ENCODE data around the gene TMEM164.

GRCh38 chrX:110086916-110087484, 84.1 kb downstream of the TMEM164 start:
- TF ChIP-seq HDGF (IDR thresholded peaks at IDR 0.05; ENCODE audit: borderline replicate concordance), result no peak
- TF ChIP-seq ELF4 (IDR thresholded peaks at IDR 0.05), result no peak
- no peak for TF ChIP-seq BHLHE40 (IDR thresholded peaks at IDR 0.05; ENCODE audit: borderline replicate concordance)
- TF ChIP-seq NFRKB (IDR thresholded peaks at IDR 0.05), result no peak
- TF ChIP-seq SP1 (IDR thresholded peaks at IDR 0.05), result no peak
- TF ChIP-seq ARNT (IDR thresholded peaks at IDR 0.05), result no peak
- TF ChIP-seq ZNF384 (IDR thresholded peaks at IDR 0.05), result no peak
- TF ChIP-seq SUZ12 (IDR thresholded peaks at IDR 0.05), result no peak
- TF ChIP-seq FOXA1 (IDR thresholded peaks at IDR 0.05), result no peak
- no peak for TF ChIP-seq FOXK2 (IDR thresholded peaks at IDR 0.05)
- no peak for TF ChIP-seq FOXM1 (IDR thresholded peaks at IDR 0.05; ENCODE audit: borderline replicate concordance)
- no peak for TF ChIP-seq TARDBP (IDR thresholded peaks at IDR 0.05)
- TF ChIP-seq PKNOX1 (IDR thresholded peaks at IDR 0.05), result no peak
- no peak for TF ChIP-seq LEF1 (IDR thresholded peaks at IDR 0.05; ENCODE audit: borderline replicate concordance)

All from HEK293T (cell line).